WTC11 (cell line): ENCODE results near the gene APOL1. TPM values are rescaled to one million over a fixed set of nuclear protein-coding genes. Genes with fewer than 3 reads are reported as not detected.
"Not testable (repeated sequence)": the region's sequence is repeated elsewhere in the genome, so short reads cannot be mapped to it uniquely, and the experiment has no call there.

ENCODE experiments used
- ATAC-seq: fragments of 200-7000 bp; cut with Tn5 transposase; 2 replicates; pipeline ENCODE4 v1.10.0; 2021; ENCODE audit warnings: mild to moderate bottlenecking, moderate library complexity
- CTCF ChIA-PET: fragments of 300-600 bp; sonication (Branson Sonifier 250); formaldehyde crosslinking; loops from one replicate; lab custom pipeline; 2021; ENCODE audit warnings: antibody characterized with exemption; lab: Charles Lee
- POLR2A ChIA-PET: fragments of 350-600 bp; sonication (Branson Sonifier 250); formaldehyde crosslinking; loops from one replicate; lab custom pipeline; 2021; ENCODE audit warnings: antibody characterized with exemption; lab: Charles Lee
- DNase-seq: peaks from one replicate; pipeline ENCODE4 v3.0.0; 2021; ENCODE audit warnings: low spot score
- H3K27ac Mint-ChIP-seq: 2 replicates; pipeline ENCODE4 v1.8.0; 2021; ENCODE audit warnings: mixed read lengths
- H3K27me3 Mint-ChIP-seq: 2 replicates; pipeline ENCODE4 v1.8.0; 2021; ENCODE audit warnings: low read depth, mild to moderate bottlenecking, moderate library complexity, mixed read lengths
- H3K36me3 Mint-ChIP-seq: 2 replicates; pipeline ENCODE4 v1.8.0; 2021; ENCODE audit warnings: mixed read lengths
- H3K4me1 Mint-ChIP-seq: 2 replicates; pipeline ENCODE4 v1.8.0; 2022; ENCODE audit warnings: mixed read lengths
- H3K4me3 Mint-ChIP-seq: 2 replicates; pipeline ENCODE4 v1.8.0; 2021; ENCODE audit warnings: mild to moderate bottlenecking, moderate library complexity, mixed read lengths
- H3K9me3 Mint-ChIP-seq: 2 replicates; pipeline ENCODE4 v1.8.0; 2021; ENCODE audit warnings: mixed read lengths
- CDX4 ChIP-seq: fragments of 250-450 bp; sonication (Bioruptor Pico); IDR thresholded peaks from 2 replicates; pipeline ENCODE4 v1.9.0; 2021; ENCODE audit warnings: moderate library complexity, mild to moderate bottlenecking, inconsistent platforms, borderline replicate concordance
- E2F1 ChIP-seq: sonication (generic); formaldehyde crosslinking; IDR thresholded peaks from 2 replicates; pipeline ENCODE4 v1.8.0; 2022; ENCODE audit warnings: mild to moderate bottlenecking, missing genetic modification reagents
- FOXJ3 ChIP-seq: sonication (generic); formaldehyde crosslinking; IDR thresholded peaks from 2 replicates; pipeline ENCODE4 v1.9.0; 2021; ENCODE audit warnings: missing genetic modification reagents, mild to moderate bottlenecking, borderline replicate concordance
- GABPB1 ChIP-seq: sonication (generic); formaldehyde crosslinking; IDR thresholded peaks from 2 replicates; pipeline ENCODE4 v1.8.1; 2023; ENCODE audit warnings: mild to moderate bottlenecking, missing genetic modification reagents
- HMGXB4 ChIP-seq: sonication (generic); formaldehyde crosslinking; IDR thresholded peaks from 2 replicates; pipeline ENCODE4 v1.8.1; 2023; ENCODE audit warnings: mild to moderate bottlenecking, moderate library complexity, missing genetic modification reagents
- JUN ChIP-seq: sonication (generic); formaldehyde crosslinking; IDR thresholded peaks from 2 replicates; pipeline ENCODE4 v1.8.0; 2023; ENCODE audit warnings: mild to moderate bottlenecking, missing genetic modification reagents
- MXD4 ChIP-seq: fragments of 250-450 bp; sonication (Bioruptor Pico); IDR thresholded peaks from 2 replicates; pipeline ENCODE4 v1.8.0; 2021; ENCODE audit warnings: mild to moderate bottlenecking, moderate library complexity, borderline replicate concordance
- OVOL2 ChIP-seq: fragments of 250-450 bp; sonication (Bioruptor Pico); IDR thresholded peaks from 2 replicates; pipeline ENCODE4 v1.9.0; 2021; ENCODE audit warnings: mild to moderate bottlenecking, borderline replicate concordance
- PRDM15 ChIP-seq: sonication (generic); formaldehyde crosslinking; IDR thresholded peaks from 2 replicates; pipeline ENCODE4 v1.8.0; 2022; ENCODE audit warnings: missing genetic modification reagents
- PREB ChIP-seq: sonication (generic); formaldehyde crosslinking; IDR thresholded peaks from 2 replicates; pipeline ENCODE4 v1.8.1; 2022; ENCODE audit warnings: mild to moderate bottlenecking, missing genetic modification reagents, moderate library complexity, borderline replicate concordance
- PRRX2 ChIP-seq: fragments of 250-450 bp; sonication (Bioruptor Pico); IDR thresholded peaks from 2 replicates; pipeline ENCODE4 v1.8.0; 2021; ENCODE audit warnings: mild to moderate bottlenecking
- TP53 ChIP-seq: sonication (generic); formaldehyde crosslinking; IDR thresholded peaks from 2 replicates; pipeline ENCODE4 v1.8.1; 2023; ENCODE audit warnings: mild to moderate bottlenecking, missing genetic modification reagents
- ZBTB21 ChIP-seq: sonication (generic); formaldehyde crosslinking; IDR thresholded peaks from 2 replicates; pipeline ENCODE4 v1.8.1; 2023; ENCODE audit warnings: mild to moderate bottlenecking, missing genetic modification reagents, borderline replicate concordance
- ZBTB43 ChIP-seq: sonication (generic); formaldehyde crosslinking; IDR thresholded peaks from 2 replicates; pipeline ENCODE4 v1.8.1; 2023; ENCODE audit warnings: mild to moderate bottlenecking, missing genetic modification reagents
- ZNF232 ChIP-seq: sonication (generic); formaldehyde crosslinking; IDR thresholded peaks from 2 replicates; pipeline ENCODE4 v1.8.0; 2022; ENCODE audit warnings: mild to moderate bottlenecking, missing genetic modification reagents
- ZNF263 ChIP-seq: sonication (generic); formaldehyde crosslinking; IDR thresholded peaks from 2 replicates; pipeline ENCODE4 v1.8.1; 2022; ENCODE audit warnings: low read depth, mild to moderate bottlenecking, moderate library complexity, missing genetic modification reagents
- ZNF396 ChIP-seq: fragments of 250-450 bp; sonication (Bioruptor Pico); IDR thresholded peaks from 2 replicates; pipeline ENCODE4 v1.8.0; 2021; ENCODE audit warnings: mild to moderate bottlenecking, moderate library complexity, borderline replicate concordance
- ZNF423 ChIP-seq: fragments of 250-450 bp; sonication (Bioruptor Pico); IDR thresholded peaks from 2 replicates; pipeline ENCODE4 v2.1.2; 2022; ENCODE audit warnings: mild to moderate bottlenecking, moderate library complexity
- ZNF671 ChIP-seq: fragments of 250-450 bp; sonication (Bioruptor Pico); IDR thresholded peaks from 2 replicates; pipeline ENCODE4 v1.8.0; 2021; ENCODE audit warnings: mild to moderate bottlenecking
- total RNA-seq: library from RNA; stranded (reverse); gene quantifications from 3 replicates; pipeline ENCODE4 v1.2.3, GENCODE V29; 2021

Gene APOL1
- total RNA-seq, 1 experiment from 2014 or later: 0.35 TPM

- TF ChIP-seq PRDM15 (CRISPR knock-in tag): no peak
- TF ChIP-seq PREB (CRISPR knock-in tag): no peak
- TF ChIP-seq FOXJ3 (CRISPR knock-in tag): no peak
- TF ChIP-seq PRRX2 (CRISPR knock-in tag): no peak
- TF ChIP-seq ZBTB21 (CRISPR knock-in tag): no peak
- no peak for TF ChIP-seq E2F1
- TF ChIP-seq ZNF671: no peak
- TF ChIP-seq OVOL2 (CRISPR knock-in tag): no peak
- no peak for TF ChIP-seq MXD4 (CRISPR knock-in tag)
- no peak for TF ChIP-seq ZNF232
- TF ChIP-seq HMGXB4 (CRISPR knock-in tag): no peak
- no peak for TF ChIP-seq JUN (CRISPR knock-in tag)
- TF ChIP-seq, all 79 proteins: peak for 0
Measured at GRCh38 chr22:36267058-36267457, 14.1 kb downstream of the APOL1 start (continued).

GRCh38 chr22:36267896-36268485, 15.1 kb downstream of the APOL1 start:
- Mint-ChIP-seq H3K36me3 (no peaks in the 10 kb centered on the region), H3K4me3 (no peak overlapping the region), H3K9me3 (peaks cover 12% of the 10 kb centered on the region), H3K27ac (no peak overlapping the region), H3K4me1 (peaks cover 7% of the 10 kb centered on the region), H3K27me3 (peaks cover 13% of the 10 kb centered on the region)
- ATAC-seq (no peak), DNase-seq (no peak)
- TF ChIP-seq ZBTB43 (CRISPR knock-in tag): no peak
- TF ChIP-seq ZNF671: no peak
- TF ChIP-seq CDX4 (CRISPR knock-in tag): no peak
- no peak for TF ChIP-seq GABPB1 (CRISPR knock-in tag)
- no peak for TF ChIP-seq TP53
- no peak for TF ChIP-seq ZNF263 (CRISPR knock-in tag)
- no peak for TF ChIP-seq ZNF423 (CRISPR knock-in tag)
- TF ChIP-seq ZNF396 (CRISPR knock-in tag): no peak
- CTCF ChIA-PET: interaction anchor here (1.7 kb wide), 1 partner anchor 19 kb away, joined by 5 read pairs; no protein-coding TSS in a partner anchor
- POLR2A ChIA-PET: no interaction called here

- POLR2A ChIA-PET, H3K27ac Mint-ChIP-seq, H3K27me3 Mint-ChIP-seq, H3K36me3 Mint-ChIP-seq, H3K4me1 Mint-ChIP-seq, H3K4me3 Mint-ChIP-seq, ATAC-seq, DNase-seq: not testable (repeated sequence)
- H3K9me3 Mint-ChIP-seq: peaks cover 12% of the 10 kb centered on the region
- CTCF ChIA-PET: interaction anchor here (1.0 to 2.0 kb wide), 4 partner anchors 10 to 215 kb away, joined by 3 to 6 read pairs (median 4); partner anchors contain the start of gene APOL2
Measured at GRCh38 chr22:36271231-36271630, 18.3 kb downstream of the APOL1 start.

GRCh38 chr22:36271951-36272350, 19.0 kb downstream of the APOL1 start:
- H3K4me3 Mint-ChIP-seq, H3K27ac Mint-ChIP-seq, ATAC-seq, H3K27me3 Mint-ChIP-seq, H3K4me1 Mint-ChIP-seq, DNase-seq, H3K36me3 Mint-ChIP-seq, POLR2A ChIA-PET: not testable (repeated sequence)
- CTCF ChIA-PET: interaction anchor here (0.5 to 2.0 kb wide), 5 partner anchors 11 to 215 kb away, joined by 3 to 6 read pairs (median 3); partner anchors contain the start of gene APOL2
- peaks cover 12% of the 10 kb centered on the region; the same call in 1 of the 2 replicates for H3K9me3 Mint-ChIP-seq
